Measurements from ENCODE around the gene ECM1.
A peak's percentile ranks its signal among the peaks of the same experiment; 100 is the strongest.

ECM1 gene

GRCh38 chr1:150513351-150513791 is 5.5 kb downstream of the ECM1 start:
- DNase-seq = no peak

GRCh38 chr1:150514260-150514659 is 6.4 kb downstream of the ECM1 start:
- no peak for DNase-seq

GRCh38 chr1:150514913-150515327 is 7.0 kb downstream of the ECM1 start:
- DNase-seq = no peak

GRCh38 chr1:150515328-150516049 is 7.6 kb downstream of the ECM1 start, which contains the start of gene FALEC:
FALEC (plus strand) TSS chr1:150515752.
- peak; percentile 93 for DNase-seq

GRCh38 chr1:150516050-150516591 is 8.2 kb downstream of the ECM1 start:
- peak; percentile 46 for DNase-seq

- no peak for DNase-seq
These were observed 8.7 kb downstream of the ECM1 start for GRCh38 chr1:150516616-150517015.

GRCh38 chr1:150521196-150521968 is 13.5 kb downstream of the ECM1 start:
- DNase-seq = no peak

- DNase-seq = no peak
These were observed 17.4 kb downstream of the ECM1 start for GRCh38 chr1:150525348-150525747.

GRCh38 chr1:150528196-150528595 is 20.3 kb downstream of the ECM1 start:
- no peak for DNase-seq

- no peak for DNase-seq
These were observed 21.1 kb downstream of the ECM1 start for GRCh38 chr1:150529017-150529416.

GRCh38 chr1:150530491-150531159 is 22.7 kb downstream of the ECM1 start:
- no peak for DNase-seq

- DNase-seq = no peak
These were observed 25.0 kb downstream of the ECM1 start for GRCh38 chr1:150532860-150533259.

GRCh38 chr1:150534002-150534401 is 26.1 kb downstream of the ECM1 start:
- DNase-seq = no peak

- DNase-seq = no peak
These were observed 27.8 kb downstream of the ECM1 start for GRCh38 chr1:150535511-150536287.

GRCh38 chr1:150536836-150537731 is 29.2 kb downstream of the ECM1 start:
- DNase-seq = no peak

GRCh38 chr1:150537732-150538684 is 30.1 kb downstream of the ECM1 start:
- no peak for DNase-seq

- DNase-seq = no peak
These were observed 35.7 kb downstream of the ECM1 start for GRCh38 chr1:150543500-150544143.

GRCh38 chr1:150544204-150544603 is 36.3 kb downstream of the ECM1 start:
- DNase-seq = no peak

GRCh38 chr1:150545486-150546032 is 37.6 kb downstream of the ECM1 start:
- no peak for DNase-seq
